Testis (tissue), 2 donors: ENCODE results near the gene CUX1.

Experiments
- CTCF ChIP-seq, 3 experiments: fragments of 450-650 bp in 2 of 3; fragments of 200-600 bp in 1 of 3; sonication (generic) in 1 of 3; IDR thresholded peaks; one replicate each; pipeline ENCODE4 v1.5.1; 2016 to 2019; ENCODE audit warnings: antibody characterized with exemption in 3 of 3, mild to moderate bottlenecking in 2 of 3, moderate library complexity in 1 of 3
- POLR2A ChIP-seq: fragments of 450-650 bp; IDR thresholded peaks from one replicate; pipeline ENCODE4 v1.6.1; 2017; ENCODE audit warnings: antibody characterized with exemption, mild to moderate bottlenecking, moderate library complexity

GRCh38 chr7:102097601-102098161 lies 280.3 kb downstream of the CUX1 start:
- TF ChIP-seq CTCF (IDR thresholded peaks at IDR 0.05), result no peak
- TF ChIP-seq POLR2A, result no peak
